Upper lobe of right lung (tissue), 1 donor: ENCODE data around the gene SCAMP1. TPM values are rescaled to one million over a fixed set of nuclear protein-coding genes. Genes with fewer than 3 reads are reported as not detected.
A peak's percentile ranks its signal among the peaks of the same experiment; 100 is the strongest.

Source experiments
- ATAC-seq: fragments of 200-7000 bp; cut with Tn5 transposase; one replicate; pipeline ENCODE4 v1.9.1; 2020; ENCODE audit warnings: mild to moderate bottlenecking, moderate library complexity
- DNase-seq: peaks from one replicate; pipeline ENCODE4 v3.0.0-alpha.2; 2020
- H3K27ac ChIP-seq: fragments of 200-600 bp; one replicate; pipeline ENCODE4 v1.8.0; 2022
- H3K27me3 ChIP-seq: fragments of 200-600 bp; one replicate; pipeline ENCODE4 v1.8.0; 2022; ENCODE audit warnings: mild to moderate bottlenecking
- H3K36me3 ChIP-seq: fragments of 200-600 bp; one replicate; pipeline ENCODE4 v1.8.0; 2022
- H3K4me1 ChIP-seq: fragments of 200-600 bp; one replicate; pipeline ENCODE4 v1.8.0; 2022
- H3K4me3 ChIP-seq: fragments of 200-600 bp; one replicate; pipeline ENCODE4 v1.8.0; 2022; ENCODE audit warnings: mild to moderate bottlenecking
- H3K9me3 ChIP-seq: fragments of 200-600 bp; one replicate; pipeline ENCODE4 v1.8.0; 2022
- CTCF ChIP-seq: fragments of 200-600 bp; IDR thresholded peaks from one replicate; pipeline ENCODE4 v1.8.0; 2022; ENCODE audit warnings: antibody characterized with exemption
- intact Hi-C: fragments of 100-400 bp; cut with DNase I; formaldehyde crosslinking; loops from one replicate; pipeline ENCODE4 v1.11.0; 2022
- total RNA-seq: library from RNA; stranded (reverse); fragmentation: NEBNext Ultra II Directional; extraction: Animal tissue kit (Norgen Biotek cat#: 25700); gene quantifications from one replicate; pipeline ENCODE4 v1.2.1, GENCODE V29; 2021
- donor health status: DM: no; HTN: yes; CAD: no; lungs with severe emphysema.

Gene SCAMP1
- total RNA-seq, 1 donor from 2014 or later: 35.9 TPM

GRCh38 chr5:78511121-78511906, 150.9 kb downstream of the SCAMP1 start:
- no peaks in the 10 kb centered on the region for H3K27me3 ChIP-seq
- peak overlapping the region; percentile 75 for H3K27ac ChIP-seq
- no peak overlapping the region for H3K4me3 ChIP-seq
- intact Hi-C loops: no loop called here
- DNase-seq: no peak
- H3K36me3 ChIP-seq: no peaks in the 10 kb centered on the region
- no peak for TF ChIP-seq CTCF
- H3K4me1 ChIP-seq: peaks cover 30% of the 10 kb centered on the region
- no peaks in the 10 kb centered on the region for H3K9me3 ChIP-seq
- peak; percentile 67 for ATAC-seq

- no peak for TF ChIP-seq CTCF
- intact Hi-C loops: no loop called here
- Histone ChIP-seq H3K9me3 (no peaks in the 10 kb centered on the region), H3K4me3 (no peak overlapping the region), H3K27me3 (no peaks in the 10 kb centered on the region), H3K27ac (no peak overlapping the region), H3K4me1 (peaks cover 30% of the 10 kb centered on the region), H3K36me3 (no peaks in the 10 kb centered on the region)
- no peak for ATAC-seq
- no peak for DNase-seq
These were observed 152.0 kb downstream of the SCAMP1 start for GRCh38 chr5:78512435-78512834.

GRCh38 chr5:78513441-78513840, 153.0 kb downstream of the SCAMP1 start:
- no peak overlapping the region for H3K4me3 ChIP-seq
- H3K27ac ChIP-seq: no peak overlapping the region
- ATAC-seq: no peak
- intact Hi-C loops: no loop called here
- H3K27me3 ChIP-seq: no peaks in the 10 kb centered on the region
- H3K9me3 ChIP-seq: no peaks in the 10 kb centered on the region
- no peak for DNase-seq
- TF ChIP-seq CTCF: no peak
- peaks cover 34% of the 10 kb centered on the region for H3K4me1 ChIP-seq
- H3K36me3 ChIP-seq: no peaks in the 10 kb centered on the region

- Histone ChIP-seq H3K27ac (no peak overlapping the region), H3K36me3 (no peaks in the 10 kb centered on the region), H3K27me3 (no peaks in the 10 kb centered on the region), H3K4me3 (no peak overlapping the region), H3K9me3 (no peaks in the 10 kb centered on the region), H3K4me1 (peaks cover 38% of the 10 kb centered on the region)
- ATAC-seq (no peak), DNase-seq (no peak)
- no peak for TF ChIP-seq CTCF
- intact Hi-C loops: no loop called here
These were observed 154.3 kb downstream of the SCAMP1 start for GRCh38 chr5:78514427-78515330.

- ATAC-seq (no peak), DNase-seq (no peak)
- no peaks in the 10 kb centered on the region for H3K9me3 ChIP-seq
- intact Hi-C loops: no loop called here
- H3K36me3 ChIP-seq: no peaks in the 10 kb centered on the region
- peaks cover 31% of the 10 kb centered on the region for H3K4me1 ChIP-seq
- no peak for TF ChIP-seq CTCF
- H3K4me3 ChIP-seq: no peak overlapping the region
- H3K27ac ChIP-seq: no peak overlapping the region
- no peaks in the 10 kb centered on the region for H3K27me3 ChIP-seq
These were observed 155.3 kb downstream of the SCAMP1 start for GRCh38 chr5:78515670-78516069.
